ENCODE results near the gene NPTX1.

The NPTX1 gene

GRCh38 chr17:80424878-80425765, 51.3 kb downstream of the NPTX1 start:
- no peak for DNase-seq

GRCh38 chr17:80424261-80424660, 52.1 kb downstream of the NPTX1 start:
- DNase-seq: no peak

GRCh38 chr17:80423536-80424225, 52.7 kb downstream of the NPTX1 start:
- DNase-seq: no peak

- no peak for DNase-seq
These were observed 53.4 kb downstream of the NPTX1 start for GRCh38 chr17:80422981-80423380.

GRCh38 chr17:80422276-80422675, 54.1 kb downstream of the NPTX1 start:
- no peak for DNase-seq

GRCh38 chr17:80421381-80422090, 54.9 kb downstream of the NPTX1 start:
- peak; percentile 80 for DNase-seq

GRCh38 chr17:80419255-80419654, 57.2 kb downstream of the NPTX1 start:
- no peak for DNase-seq

- DNase-seq: no peak
These were observed 57.8 kb downstream of the NPTX1 start for GRCh38 chr17:80418589-80418988.

Measured in NCI-H146 (cell line).